Measurements from ENCODE around the gene CYYR1. TPM values are rescaled to one million over a fixed set of nuclear protein-coding genes. Genes with fewer than 3 reads are reported as not detected.

CYYR1 gene
- total RNA-seq, 1 experiment from 2014 or later: not detected

DNA sequence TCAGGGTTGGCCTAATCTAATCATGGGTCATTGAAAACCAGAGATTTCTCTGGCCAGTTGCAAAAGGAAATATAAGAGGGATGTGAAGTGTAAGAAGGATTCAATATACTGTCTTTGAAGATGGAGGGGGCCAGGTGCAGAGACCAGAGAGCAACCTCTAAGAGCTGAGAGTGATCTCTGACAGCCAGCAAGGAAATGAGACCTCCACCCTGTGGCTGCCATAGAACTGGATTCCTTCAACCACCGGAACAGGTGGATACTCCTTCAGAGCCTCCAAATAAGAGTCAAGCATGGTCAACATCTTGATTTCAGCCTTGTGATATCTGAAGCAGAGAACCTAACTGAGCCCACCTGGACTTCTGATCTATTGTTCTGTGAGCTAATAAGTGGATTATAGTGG is 128.4 kb downstream of the CYYR1 start:
- Mint-ChIP-seq H3K9me3 (ENCODE audit: unreplicated experiment) (no peaks in the 10 kb centered on the region), H3K27ac (ENCODE audit: unreplicated experiment) (no peak overlapping the region), H3K27me3 (ENCODE audit: insufficient read depth, unreplicated experiment) (peaks cover 2% of the 10 kb centered on the region), H3K4me3 (ENCODE audit: unreplicated experiment) (no peak overlapping the region), H3K36me3 (ENCODE audit: insufficient read depth, unreplicated experiment) (no peaks in the 10 kb centered on the region), H3K4me1 (ENCODE audit: low read depth, unreplicated experiment) (no peaks in the 10 kb centered on the region)
- TF ChIP-seq, protein P1, sequence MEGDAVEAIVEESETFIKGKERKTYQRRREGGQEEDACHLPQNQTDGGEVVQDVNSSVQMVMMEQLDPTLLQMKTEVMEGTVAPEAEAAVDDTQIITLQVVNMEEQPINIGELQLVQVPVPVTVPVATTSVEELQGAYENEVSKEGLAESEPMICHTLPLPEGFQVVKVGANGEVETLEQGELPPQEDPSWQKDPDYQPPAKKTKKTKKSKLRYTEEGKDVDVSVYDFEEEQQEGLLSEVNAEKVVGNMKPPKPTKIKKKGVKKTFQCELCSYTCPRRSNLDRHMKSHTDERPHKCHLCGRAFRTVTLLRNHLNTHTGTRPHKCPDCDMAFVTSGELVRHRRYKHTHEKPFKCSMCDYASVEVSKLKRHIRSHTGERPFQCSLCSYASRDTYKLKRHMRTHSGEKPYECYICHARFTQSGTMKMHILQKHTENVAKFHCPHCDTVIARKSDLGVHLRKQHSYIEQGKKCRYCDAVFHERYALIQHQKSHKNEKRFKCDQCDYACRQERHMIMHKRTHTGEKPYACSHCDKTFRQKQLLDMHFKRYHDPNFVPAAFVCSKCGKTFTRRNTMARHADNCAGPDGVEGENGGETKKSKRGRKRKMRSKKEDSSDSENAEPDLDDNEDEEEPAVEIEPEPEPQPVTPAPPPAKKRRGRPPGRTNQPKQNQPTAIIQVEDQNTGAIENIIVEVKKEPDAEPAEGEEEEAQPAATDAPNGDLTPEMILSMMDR (IDR thresholded peaks at IDR 0.05; ENCODE audit: insufficient read depth in 1 of 2, low read depth in 1 of 2, low read length in 1 of 2, severe bottlenecking in 1 of 2, unreplicated experiment in 1 of 2): no peak
- CTCF ChIA-PET: no interaction called here
- Histone ChIP-seq H3K27me3 (replicated peaks; ENCODE audit: control insufficient read depth, insufficient read depth, low read length) (no peaks in the 10 kb centered on the region), H3K9me3 (no peaks in the 10 kb centered on the region), H3K4me1 (no peaks in the 10 kb centered on the region), H3K36me3 (ENCODE audit: control insufficient read depth, insufficient read depth, low read length) (no peaks in the 10 kb centered on the region), H3K4me3 (ENCODE audit: low read depth, low read length) (no peak overlapping the region)
- DNase-seq: no peak
- intact Hi-C loops (cut with micrococcal nuclease; ENCODE audit: unreplicated experiment): no loop called here
- BruUV-seq (replicated peaks): no TSS peak
- POLR2A ChIA-PET: no interaction called here

DNA sequence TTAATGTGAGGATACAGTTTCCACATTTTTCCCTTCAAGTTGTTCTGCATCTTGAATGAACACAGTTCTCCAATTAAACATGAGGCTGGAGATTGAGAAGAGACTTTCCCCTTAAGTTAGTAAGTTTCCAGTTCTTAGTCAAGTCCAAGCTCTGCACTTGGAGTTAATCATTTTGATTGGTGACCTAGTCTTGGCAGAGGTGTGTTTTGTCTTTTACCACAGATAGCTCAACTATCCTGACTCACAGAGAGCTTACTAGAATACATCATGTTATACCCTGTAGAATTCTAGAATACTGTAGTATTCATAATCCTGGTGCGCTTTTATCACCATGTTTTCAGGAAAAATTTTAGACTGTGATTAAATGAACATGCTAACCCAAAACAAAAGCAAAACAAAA is 129.2 kb downstream of the CYYR1 start:
- H3K9me3 Mint-ChIP-seq (ENCODE audit: unreplicated experiment): no peaks in the 10 kb centered on the region
- Histone ChIP-seq H3K9me3 (no peaks in the 10 kb centered on the region), H3K4me1 (no peaks in the 10 kb centered on the region), H3K4me3 (ENCODE audit: low read depth, low read length) (no peak overlapping the region), H3K36me3 (ENCODE audit: control insufficient read depth, insufficient read depth, low read length) (no peaks in the 10 kb centered on the region), H3K27me3 (replicated peaks; ENCODE audit: control insufficient read depth, insufficient read depth, low read length) (no peaks in the 10 kb centered on the region)
- no peak for DNase-seq
- BruUV-seq (replicated peaks): no TSS peak
- intact Hi-C loops (cut with micrococcal nuclease; ENCODE audit: unreplicated experiment): no loop called here
- CTCF ChIA-PET: no interaction called here
- H3K27me3 Mint-ChIP-seq (ENCODE audit: insufficient read depth, unreplicated experiment): peaks cover 2% of the 10 kb centered on the region
- H3K4me1 Mint-ChIP-seq (ENCODE audit: low read depth, unreplicated experiment): no peaks in the 10 kb centered on the region
- H3K36me3 Mint-ChIP-seq (ENCODE audit: insufficient read depth, unreplicated experiment): no peaks in the 10 kb centered on the region
- no peak overlapping the region for H3K27ac Mint-ChIP-seq (ENCODE audit: unreplicated experiment)
- POLR2A ChIA-PET: no interaction called here
- H3K4me3 Mint-ChIP-seq (ENCODE audit: unreplicated experiment): no peak overlapping the region
- TF ChIP-seq, protein P1 (IDR thresholded peaks at IDR 0.05; ENCODE audit: insufficient read depth in 1 of 2, low read depth in 1 of 2, low read length in 1 of 2, severe bottlenecking in 1 of 2, unreplicated experiment in 1 of 2): no peak

DNA sequence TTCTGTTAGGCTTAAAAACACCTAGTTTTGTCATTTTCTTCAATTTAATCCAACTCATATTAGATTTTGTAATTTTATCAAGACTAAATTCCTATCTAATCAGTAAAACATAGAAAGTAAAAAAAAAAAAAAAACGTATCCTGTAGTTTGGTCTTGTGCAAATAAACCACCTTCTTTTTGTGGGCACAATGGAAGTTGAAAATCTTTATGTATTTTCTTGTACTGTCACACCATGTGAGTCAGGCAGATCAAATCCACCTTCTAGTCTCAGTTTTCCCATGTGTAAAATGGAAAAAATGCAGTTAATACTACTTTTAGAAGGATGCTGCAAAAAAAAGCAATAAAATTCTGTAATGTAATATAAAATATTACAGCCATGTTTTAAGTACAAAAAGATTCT is 129.8 kb downstream of the CYYR1 start:
- no TSS peak for BruUV-seq (replicated peaks)
- H3K27ac Mint-ChIP-seq (ENCODE audit: unreplicated experiment): no peak overlapping the region
- TF ChIP-seq, protein P1 (IDR thresholded peaks at IDR 0.05; ENCODE audit: insufficient read depth in 1 of 2, low read depth in 1 of 2, low read length in 1 of 2, severe bottlenecking in 1 of 2, unreplicated experiment in 1 of 2): no peak

More for the DNA sequence above, 129.8 kb downstream of the CYYR1 start:
- intact Hi-C loops (cut with micrococcal nuclease; ENCODE audit: unreplicated experiment): no loop called here
- ChIA-PET POLR2A (no interaction called here), CTCF (no interaction called here)
- H3K9me3 Mint-ChIP-seq (ENCODE audit: unreplicated experiment): no peaks in the 10 kb centered on the region
- no peaks in the 10 kb centered on the region for H3K4me1 Mint-ChIP-seq (ENCODE audit: low read depth, unreplicated experiment)
- Histone ChIP-seq H3K4me1 (no peaks in the 10 kb centered on the region), H3K36me3 (ENCODE audit: control insufficient read depth, insufficient read depth, low read length) (no peaks in the 10 kb centered on the region), H3K9me3 (no peaks in the 10 kb centered on the region), H3K27me3 (replicated peaks; ENCODE audit: control insufficient read depth, insufficient read depth, low read length) (no peaks in the 10 kb centered on the region), H3K4me3 (ENCODE audit: low read depth, low read length) (no peak overlapping the region)
- no peak overlapping the region for H3K4me3 Mint-ChIP-seq (ENCODE audit: unreplicated experiment)
- no peaks in the 10 kb centered on the region for H3K36me3 Mint-ChIP-seq (ENCODE audit: insufficient read depth, unreplicated experiment)
- no peak for DNase-seq
- H3K27me3 Mint-ChIP-seq (ENCODE audit: insufficient read depth, unreplicated experiment): peaks cover 2% of the 10 kb centered on the region
